ENCODE results near the gene SERPINA6.
"Not testable (repeated sequence)": the region's sequence is repeated elsewhere in the genome, so short reads cannot be mapped to it uniquely, and the experiment has no call there.

The SERPINA6 gene

DNA sequence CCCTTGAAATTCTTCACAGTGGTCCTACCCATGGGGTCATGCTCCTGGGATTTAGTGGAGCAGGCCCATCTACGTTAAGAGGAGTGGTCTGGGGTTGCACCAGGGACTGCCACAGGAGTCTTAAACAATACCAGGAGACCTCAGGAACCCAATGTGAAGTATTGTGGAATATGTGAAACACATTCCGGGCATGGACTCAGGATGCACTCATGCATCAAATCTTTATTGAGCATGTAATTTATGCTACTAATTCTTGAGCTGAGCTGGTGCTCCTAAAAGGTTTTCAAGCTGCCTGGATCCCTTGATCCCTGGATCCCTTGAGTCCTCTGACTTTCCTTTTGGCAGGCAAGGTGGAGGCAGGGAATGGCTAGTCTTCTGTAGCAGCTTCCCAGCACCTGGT lies 38.9 kb downstream of the SERPINA6 start:
- no peak overlapping the region for H3K9ac ChIP-seq (ENCODE audit: low read depth, low read length, poor library complexity, severe bottlenecking)
- H3K4me3 ChIP-seq (ENCODE audit: low read length, poor library complexity, severe bottlenecking): no peak overlapping the region
- no peaks in the 10 kb centered on the region for H3K79me2 ChIP-seq (ENCODE audit: insufficient read depth, low read length)
- H3F3A ChIP-seq (ENCODE audit: low read depth): no peaks in the 10 kb centered on the region
- no peak overlapping the region for H2AFZ ChIP-seq (ENCODE audit: low read length)
- H3K4me1 ChIP-seq (ENCODE audit: insufficient read depth, low read length, poor library complexity, severe bottlenecking): no peaks in the 10 kb centered on the region
- no peak overlapping the region for H3K4me2 ChIP-seq (ENCODE audit: low read depth, low read length, poor library complexity, severe bottlenecking)
- H3K9me2 ChIP-seq (replicated peaks; ENCODE audit: low read depth, low read length): no peaks in the 10 kb centered on the region
- TF ChIP-seq, protein P1, sequence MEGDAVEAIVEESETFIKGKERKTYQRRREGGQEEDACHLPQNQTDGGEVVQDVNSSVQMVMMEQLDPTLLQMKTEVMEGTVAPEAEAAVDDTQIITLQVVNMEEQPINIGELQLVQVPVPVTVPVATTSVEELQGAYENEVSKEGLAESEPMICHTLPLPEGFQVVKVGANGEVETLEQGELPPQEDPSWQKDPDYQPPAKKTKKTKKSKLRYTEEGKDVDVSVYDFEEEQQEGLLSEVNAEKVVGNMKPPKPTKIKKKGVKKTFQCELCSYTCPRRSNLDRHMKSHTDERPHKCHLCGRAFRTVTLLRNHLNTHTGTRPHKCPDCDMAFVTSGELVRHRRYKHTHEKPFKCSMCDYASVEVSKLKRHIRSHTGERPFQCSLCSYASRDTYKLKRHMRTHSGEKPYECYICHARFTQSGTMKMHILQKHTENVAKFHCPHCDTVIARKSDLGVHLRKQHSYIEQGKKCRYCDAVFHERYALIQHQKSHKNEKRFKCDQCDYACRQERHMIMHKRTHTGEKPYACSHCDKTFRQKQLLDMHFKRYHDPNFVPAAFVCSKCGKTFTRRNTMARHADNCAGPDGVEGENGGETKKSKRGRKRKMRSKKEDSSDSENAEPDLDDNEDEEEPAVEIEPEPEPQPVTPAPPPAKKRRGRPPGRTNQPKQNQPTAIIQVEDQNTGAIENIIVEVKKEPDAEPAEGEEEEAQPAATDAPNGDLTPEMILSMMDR (conservative IDR thresholded peaks at IDR 0.05; ENCODE audit: low read length): no peak
- TF ChIP-seq EZH2phosphoT487 (IDR thresholded peaks at IDR 0.05; ENCODE audit: borderline replicate concordance): no peak
- no peaks in the 10 kb centered on the region for H3K27me3 ChIP-seq (ENCODE audit: insufficient read depth, low read length, poor library complexity, severe bottlenecking)
- no peaks in the 10 kb centered on the region for H3K36me3 ChIP-seq (ENCODE audit: insufficient read depth, low read length)
- peaks cover 3% of the 10 kb centered on the region; the same call in 1 of the 2 replicates for H3K9me3 ChIP-seq (ENCODE audit: insufficient read depth, low read depth, low read length)
- no peaks in the 10 kb centered on the region for H4K20me1 ChIP-seq (ENCODE audit: insufficient read depth, low read length, poor library complexity, severe bottlenecking)

DNA sequence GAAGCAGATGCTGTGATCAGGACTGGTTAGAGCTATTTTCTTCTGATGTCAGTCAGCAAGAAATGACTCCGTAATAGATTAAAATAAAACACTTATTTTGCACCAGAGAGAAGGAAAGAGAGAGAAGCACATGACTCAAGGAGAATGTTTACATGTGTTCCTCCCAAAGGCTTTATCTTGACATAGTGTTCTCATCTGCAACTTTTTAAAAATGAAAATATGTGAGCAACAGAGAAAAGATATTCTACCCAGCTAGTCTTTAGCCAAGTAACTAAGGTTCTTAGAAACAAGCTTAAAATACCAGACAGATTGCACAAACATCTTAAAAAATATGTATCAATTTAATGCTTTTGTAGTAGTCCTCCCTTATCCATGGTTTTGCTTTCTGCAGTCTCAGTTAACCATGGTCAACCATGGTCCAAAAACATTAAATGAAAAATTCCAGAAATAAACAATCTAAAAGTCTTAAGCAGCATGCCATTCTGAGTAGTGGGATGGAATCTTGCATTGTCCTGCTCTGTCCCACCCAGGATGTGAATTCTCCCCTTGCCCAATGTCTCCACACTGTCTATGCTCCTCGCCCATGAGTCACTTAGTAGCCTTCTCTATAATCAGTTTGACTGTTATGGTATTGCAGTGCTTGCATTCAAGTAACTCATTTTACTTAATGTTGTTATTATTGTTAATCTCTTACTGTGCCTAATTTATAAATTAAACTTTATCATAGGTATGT lies 40.0 kb downstream of the SERPINA6 start:
- TF ChIP-seq, protein P1 (conservative IDR thresholded peaks at IDR 0.05; ENCODE audit: low read length): no peak
- TF ChIP-seq EZH2phosphoT487 (IDR thresholded peaks at IDR 0.05; ENCODE audit: borderline replicate concordance): no peak
- Histone ChIP-seq H3K4me2 (ENCODE audit: low read depth, low read length, poor library complexity, severe bottlenecking) (no peak overlapping the region), H3K9ac (ENCODE audit: low read depth, low read length, poor library complexity, severe bottlenecking) (no peak overlapping the region), H3K9me2 (replicated peaks; ENCODE audit: low read depth, low read length) (no peaks in the 10 kb centered on the region), H3K36me3 (ENCODE audit: insufficient read depth, low read length) (no peaks in the 10 kb centered on the region), H2AFZ (ENCODE audit: low read length) (no peak overlapping the region), H3K79me2 (ENCODE audit: insufficient read depth, low read length) (no peaks in the 10 kb centered on the region), H3K4me3 (ENCODE audit: low read length, poor library complexity, severe bottlenecking) (no peak overlapping the region), H3K27me3 (ENCODE audit: insufficient read depth, low read length, poor library complexity, severe bottlenecking) (no peaks in the 10 kb centered on the region), H3F3A (ENCODE audit: low read depth) (no peaks in the 10 kb centered on the region), H3K9me3 (ENCODE audit: insufficient read depth, low read depth, low read length) (peaks cover 3% of the 10 kb centered on the region; the same call in 1 of the 2 replicates), H4K20me1 (ENCODE audit: insufficient read depth, low read length, poor library complexity, severe bottlenecking) (no peaks in the 10 kb centered on the region), H3K4me1 (ENCODE audit: insufficient read depth, low read length, poor library complexity, severe bottlenecking) (no peaks in the 10 kb centered on the region)

DNA sequence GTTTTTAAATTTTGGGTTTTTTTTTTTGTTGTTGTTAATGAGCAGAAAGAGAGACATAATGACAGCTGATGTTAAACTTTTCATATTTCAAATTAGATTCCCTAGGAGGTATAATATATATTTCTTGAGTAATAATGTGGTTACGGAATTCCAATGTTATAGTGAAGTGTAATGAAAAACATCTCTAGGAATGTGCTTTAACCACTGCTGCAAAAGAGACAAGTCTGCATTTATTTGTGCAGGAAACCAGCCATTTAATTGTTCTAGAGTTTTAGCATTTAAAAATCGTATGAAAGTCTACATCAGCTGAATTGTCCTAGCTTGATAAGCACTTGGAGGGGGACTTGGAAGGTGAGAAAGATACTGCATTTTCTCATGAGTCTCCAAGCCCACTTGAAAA lies 44.4 kb downstream of the SERPINA6 start:
- Histone ChIP-seq H3F3A (ENCODE audit: low read depth) (no peaks in the 10 kb centered on the region), H3K4me2 (ENCODE audit: low read depth, low read length, poor library complexity, severe bottlenecking) (no peak overlapping the region), H3K36me3 (ENCODE audit: insufficient read depth, low read length) (no peaks in the 10 kb centered on the region), H3K4me1 (ENCODE audit: insufficient read depth, low read length, poor library complexity, severe bottlenecking) (no peaks in the 10 kb centered on the region), H4K20me1 (ENCODE audit: insufficient read depth, low read length, poor library complexity, severe bottlenecking) (no peaks in the 10 kb centered on the region), H3K27me3 (ENCODE audit: insufficient read depth, low read length, poor library complexity, severe bottlenecking) (no peaks in the 10 kb centered on the region), H3K9me2 (replicated peaks; ENCODE audit: low read depth, low read length) (no peaks in the 10 kb centered on the region), H3K9ac (ENCODE audit: low read depth, low read length, poor library complexity, severe bottlenecking) (no peak overlapping the region), H3K9me3 (ENCODE audit: insufficient read depth, low read depth, low read length) (no peaks in the 10 kb centered on the region), H2AFZ (ENCODE audit: low read length) (no peak overlapping the region), H3K79me2 (ENCODE audit: insufficient read depth, low read length) (no peaks in the 10 kb centered on the region), H3K4me3 (ENCODE audit: low read length, poor library complexity, severe bottlenecking) (no peak overlapping the region)
- TF ChIP-seq, protein P1 (conservative IDR thresholded peaks at IDR 0.05; ENCODE audit: low read length): no peak
- no peak for TF ChIP-seq EZH2phosphoT487 (IDR thresholded peaks at IDR 0.05; ENCODE audit: borderline replicate concordance)

DNA sequence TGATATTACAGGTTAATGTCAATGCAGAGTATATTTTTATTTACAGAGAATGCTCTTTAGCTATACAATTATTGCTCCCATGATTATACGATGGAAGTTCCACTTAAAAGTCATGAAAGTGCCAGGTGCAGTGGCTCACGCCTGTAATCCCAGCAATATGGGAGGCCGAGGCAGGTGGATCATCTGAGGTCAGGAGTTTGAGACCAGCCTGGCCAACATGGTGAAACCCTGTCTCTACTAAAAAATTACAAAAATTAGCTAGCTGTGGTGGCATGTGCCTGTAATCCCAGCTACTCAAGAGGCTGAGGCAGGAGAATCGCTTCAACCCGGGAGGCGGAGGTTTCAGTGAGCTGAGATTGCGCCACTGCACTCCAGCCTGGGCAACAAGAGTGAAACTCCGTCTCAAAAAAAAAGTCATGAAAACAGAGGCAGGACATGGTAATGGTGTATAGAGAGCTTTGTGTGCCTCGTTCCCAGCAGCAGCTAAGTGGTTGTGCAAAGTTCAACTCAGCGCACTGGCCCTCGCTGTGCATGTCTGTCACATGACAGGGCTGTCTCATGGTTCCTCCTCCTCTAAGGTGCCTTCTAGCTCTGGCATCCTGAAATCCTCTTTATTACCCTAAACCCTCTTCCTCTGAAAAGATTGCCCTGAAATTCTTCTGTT lies 46.1 kb downstream of the SERPINA6 start:
- not testable (repeated sequence) for H3K36me3 ChIP-seq (ENCODE audit: insufficient read depth, low read length); H3K27me3 ChIP-seq (ENCODE audit: insufficient read depth, low read length, poor library complexity, severe bottlenecking); H3K9me2 ChIP-seq (replicated peaks; ENCODE audit: low read depth, low read length); H3K4me2 ChIP-seq (ENCODE audit: low read depth, low read length, poor library complexity, severe bottlenecking); H3K9ac ChIP-seq (ENCODE audit: low read depth, low read length, poor library complexity, severe bottlenecking); H3F3A ChIP-seq (ENCODE audit: low read depth); H3K79me2 ChIP-seq (ENCODE audit: insufficient read depth, low read length); H2AFZ ChIP-seq (ENCODE audit: low read length); H3K9me3 ChIP-seq (ENCODE audit: insufficient read depth, low read depth, low read length); H3K4me1 ChIP-seq (ENCODE audit: insufficient read depth, low read length, poor library complexity, severe bottlenecking); H4K20me1 ChIP-seq (ENCODE audit: insufficient read depth, low read length, poor library complexity, severe bottlenecking); H3K4me3 ChIP-seq (ENCODE audit: low read length, poor library complexity, severe bottlenecking)
